Muscle layer of colon (tissue), 2 donors: ENCODE results near the gene EDN2.

Experiments
- H3K27ac ChIP-seq: one replicate; pipeline ENCODE4 v1.7.0; 2013; ENCODE audit warnings: low read depth, mild to moderate bottlenecking, low read length, moderate library complexity
- H3K27me3 ChIP-seq, 2 donors: one replicate each; pipeline ENCODE4 v1.7.0; 2013; ENCODE audit warnings: low read length in 2 of 2, mild to moderate bottlenecking in 2 of 2; ENCODE audit not compliant: insufficient read depth in 2 of 2, control insufficient read depth in 1 of 2
- H3K36me3 ChIP-seq: one replicate; pipeline ENCODE4 v1.7.0; 2013; ENCODE audit warnings: mild to moderate bottlenecking, low read length; ENCODE audit not compliant: insufficient read depth
- H3K4me1 ChIP-seq: one replicate; pipeline ENCODE4 v1.7.0; 2013; ENCODE audit warnings: mild to moderate bottlenecking, low read length; ENCODE audit not compliant: insufficient read depth
- H3K4me3 ChIP-seq, 2 donors: one replicate each; pipeline ENCODE4 v1.7.0; 2013; ENCODE audit warnings: low read length in 2 of 2, low read depth in 1 of 2, mild to moderate bottlenecking in 1 of 2, moderate library complexity in 1 of 2
- H3K9ac ChIP-seq: one replicate; pipeline ENCODE4 v1.7.0; 2013; ENCODE audit warnings: low read length
- H3K9me3 ChIP-seq: one replicate; pipeline ENCODE4 v1.7.0; 2013; ENCODE audit warnings: mild to moderate bottlenecking, low read length
- donor health status: abdominal sarcoma.
- donor health status: Adenocarcinoma of cecum.

Gene EDN2

GRCh38 chr1:41436281-41437010 lies 48.0 kb downstream of the EDN2 start:
- Histone ChIP-seq H3K4me3 (no peak overlapping the region), H3K27me3 (no peaks in the 10 kb centered on the region), H3K9me3 (no peaks in the 10 kb centered on the region), H3K4me1 (peaks cover 24% of the 10 kb centered on the region), H3K36me3 (no peaks in the 10 kb centered on the region), H3K27ac (no peak overlapping the region), H3K9ac (no peak overlapping the region)

GRCh38 chr1:41435570-41436178 lies 48.8 kb downstream of the EDN2 start:
- Histone ChIP-seq H3K27ac (no peak overlapping the region), H3K9ac (no peak overlapping the region), H3K4me3 (no peak overlapping the region), H3K9me3 (no peaks in the 10 kb centered on the region), H3K4me1 (peaks cover 32% of the 10 kb centered on the region), H3K36me3 (no peaks in the 10 kb centered on the region), H3K27me3 (no peaks in the 10 kb centered on the region)

GRCh38 chr1:41434748-41435449 lies 49.6 kb downstream of the EDN2 start:
- Histone ChIP-seq H3K4me1 (peaks cover 35% of the 10 kb centered on the region), H3K36me3 (no peaks in the 10 kb centered on the region), H3K27me3 (no peaks in the 10 kb centered on the region), H3K9me3 (no peaks in the 10 kb centered on the region), H3K4me3 (no peak overlapping the region), H3K27ac (no peak overlapping the region), H3K9ac (no peak overlapping the region)

GRCh38 chr1:41434306-41434705 lies 50.2 kb downstream of the EDN2 start:
- no peak overlapping the region for H3K27ac ChIP-seq
- H3K4me3 ChIP-seq: no peak overlapping the region

GRCh38 chr1:41433501-41433900 lies 51.0 kb downstream of the EDN2 start:
- Histone ChIP-seq H3K9me3 (no peaks in the 10 kb centered on the region), H3K9ac (no peak overlapping the region), H3K27ac (no peak overlapping the region)

More at GRCh38 chr1:41434306-41434705, 50.2 kb downstream of the EDN2 start:
- no peaks in the 10 kb centered on the region for H3K27me3 ChIP-seq
- H3K36me3 ChIP-seq: no peaks in the 10 kb centered on the region
- H3K9me3 ChIP-seq: no peaks in the 10 kb centered on the region
- H3K4me1 ChIP-seq: peaks cover 35% of the 10 kb centered on the region
- no peak overlapping the region for H3K9ac ChIP-seq

GRCh38 chr1:41432481-41433280 lies 51.8 kb downstream of the EDN2 start:
- no peak overlapping the region for H3K9ac ChIP-seq
- no peaks in the 10 kb centered on the region for H3K9me3 ChIP-seq
- no peaks in the 10 kb centered on the region for H3K27me3 ChIP-seq
- peak overlapping the region in 1 of 2 donors; percentile 17 for H3K4me3 ChIP-seq
- peaks cover 35% of the 10 kb centered on the region for H3K4me1 ChIP-seq
- no peaks in the 10 kb centered on the region for H3K36me3 ChIP-seq
- H3K27ac ChIP-seq: peak overlapping the region; percentile 4

More at GRCh38 chr1:41433501-41433900, 51.0 kb downstream of the EDN2 start:
- H3K4me1 ChIP-seq: peaks cover 35% of the 10 kb centered on the region
- H3K36me3 ChIP-seq: no peaks in the 10 kb centered on the region
- H3K27me3 ChIP-seq: no peaks in the 10 kb centered on the region
- no peak overlapping the region for H3K4me3 ChIP-seq

GRCh38 chr1:41431490-41432350 lies 52.8 kb downstream of the EDN2 start:
- peak overlapping the region; percentile 4 for H3K27ac ChIP-seq
- peaks cover 35% of the 10 kb centered on the region for H3K4me1 ChIP-seq
- no peaks in the 10 kb centered on the region for H3K9me3 ChIP-seq
- no peaks in the 10 kb centered on the region for H3K27me3 ChIP-seq
- H3K4me3 ChIP-seq: peak overlapping the region in 1 of 2 donors; percentile 17
- no peaks in the 10 kb centered on the region for H3K36me3 ChIP-seq
- H3K9ac ChIP-seq: no peak overlapping the region

- H3K4me3 ChIP-seq: no peak overlapping the region
- no peak overlapping the region for H3K9ac ChIP-seq
- H3K36me3 ChIP-seq: no peaks in the 10 kb centered on the region
- H3K27ac ChIP-seq: peak overlapping the region; percentile 19
- H3K27me3 ChIP-seq: no peaks in the 10 kb centered on the region
- peaks cover 35% of the 10 kb centered on the region for H3K4me1 ChIP-seq
- H3K9me3 ChIP-seq: no peaks in the 10 kb centered on the region
Measured at GRCh38 chr1:41430582-41430981, 53.9 kb downstream of the EDN2 start.

- H3K4me3 ChIP-seq: no peak overlapping the region
- H3K36me3 ChIP-seq: no peaks in the 10 kb centered on the region
- peaks cover 35% of the 10 kb centered on the region for H3K4me1 ChIP-seq
- no peak overlapping the region for H3K9ac ChIP-seq
- no peaks in the 10 kb centered on the region for H3K27me3 ChIP-seq
- peak overlapping the region; percentile 19 for H3K27ac ChIP-seq
- no peaks in the 10 kb centered on the region for H3K9me3 ChIP-seq
Measured at GRCh38 chr1:41430069-41430468, 54.4 kb downstream of the EDN2 start.

- H3K27me3 ChIP-seq: no peaks in the 10 kb centered on the region
- H3K9ac ChIP-seq: no peak overlapping the region
- no peak overlapping the region for H3K4me3 ChIP-seq
- H3K27ac ChIP-seq: peak overlapping the region; percentile 19
- no peaks in the 10 kb centered on the region for H3K9me3 ChIP-seq
- peaks cover 35% of the 10 kb centered on the region for H3K4me1 ChIP-seq
- H3K36me3 ChIP-seq: no peaks in the 10 kb centered on the region
Measured at GRCh38 chr1:41429641-41430035, 54.8 kb downstream of the EDN2 start.
